ENCODE measurements around the gene VWA8. TPM values are rescaled to one million over a fixed set of nuclear protein-coding genes. Genes with fewer than 3 reads are reported as not detected.

Gene VWA8
- polyA plus RNA-seq, 1 donor (not counting 4 experiments of a cell fraction or from before 2014, with no cell fraction given): 17.8 TPM

GRCh38 chr13:41615528-41615855 lies 345.4 kb downstream of the VWA8 start:
- H3K27me3 ChIP-seq (ENCODE audit: control insufficient read depth, extremely low read depth, insufficient read depth, low read length): no peaks in the 10 kb centered on the region
- H3K79me2 ChIP-seq (ENCODE audit: control insufficient read depth, insufficient read depth, low read length): no peaks in the 10 kb centered on the region
- no peak overlapping the region for H3K4me3 ChIP-seq (ENCODE audit: control insufficient read depth in 2 of 3, extremely low read depth in 1 of 3, insufficient read depth in 2 of 3, low read depth in 1 of 3, low read length in 3 of 3)
- TF ChIP-seq CTCF (optimal IDR thresholded peaks at IDR 0.05 in 1 of 3, IDR thresholded peaks at IDR 0.05 in 1 of 3, conservative IDR thresholded peaks at IDR 0.05 in 1 of 3; ENCODE audit: extremely low read depth in 1 of 3, insufficient read depth in 2 of 3, low read length in 3 of 3) (no peak), EZH2 (IDR thresholded peaks at IDR 0.05; ENCODE audit: low read length) (no peak)
- H3K9me3 ChIP-seq (ENCODE audit: control insufficient read depth, low read depth, low read length): no peaks in the 10 kb centered on the region
- H3K4me1 ChIP-seq (ENCODE audit: control insufficient read depth, extremely low read depth, insufficient read depth, low read length): peaks cover 22% of the 10 kb centered on the region
- peaks cover 5 to 17% of the 10 kb centered on the region in 2 experiments for H3K36me3 ChIP-seq (ENCODE audit: control insufficient read depth in 2 of 2, extremely low read depth in 1 of 2, insufficient read depth in 2 of 2, low read length in 2 of 2)
- FAIRE-seq (no peak), DNase-seq (ENCODE audit: low read depth, low spot score) (no peak)
- no peak overlapping the region for H2AFZ ChIP-seq (ENCODE audit: control insufficient read depth, low read length)
- no peak overlapping the region for H3K4me2 ChIP-seq (ENCODE audit: control insufficient read depth, extremely low read depth, insufficient read depth, low read depth, low read length)
- H3K9ac ChIP-seq (ENCODE audit: control insufficient read depth, extremely low read depth, insufficient read depth, low read length): no peak overlapping the region
- H3K9me1 ChIP-seq (ENCODE audit: control insufficient read depth, extremely low read depth, insufficient read depth, low read length): peaks cover 4% of the 10 kb centered on the region
- H3K27ac ChIP-seq (ENCODE audit: control insufficient read depth, insufficient read depth, low read length): no peak overlapping the region
- H4K20me1 ChIP-seq (ENCODE audit: control insufficient read depth, extremely low read depth, insufficient read depth, low read length): no peaks in the 10 kb centered on the region
- dilution Hi-C loops (cut with MboI; ENCODE audit: extremely low pct_ligation_motif_present, low sequenced_read_pairs): no loop called here

- no peak for TF ChIP-seq CTCF (optimal IDR thresholded peaks at IDR 0.05 in 1 of 3, IDR thresholded peaks at IDR 0.05 in 1 of 3, conservative IDR thresholded peaks at IDR 0.05 in 1 of 3; ENCODE audit: extremely low read depth in 1 of 3, insufficient read depth in 2 of 3, low read length in 3 of 3)
- no peak for TF ChIP-seq EZH2 (IDR thresholded peaks at IDR 0.05; ENCODE audit: low read length)
- H3K27me3 ChIP-seq (ENCODE audit: control insufficient read depth, extremely low read depth, insufficient read depth, low read length): no peaks in the 10 kb centered on the region
- H4K20me1 ChIP-seq (ENCODE audit: control insufficient read depth, extremely low read depth, insufficient read depth, low read length): no peaks in the 10 kb centered on the region
- FAIRE-seq (no peak), DNase-seq (ENCODE audit: low read depth, low spot score) (no peak)
- no peak overlapping the region for H3K4me2 ChIP-seq (ENCODE audit: control insufficient read depth, extremely low read depth, insufficient read depth, low read depth, low read length)
- peaks cover 5 to 17% of the 10 kb centered on the region in 2 experiments for H3K36me3 ChIP-seq (ENCODE audit: control insufficient read depth in 2 of 2, extremely low read depth in 1 of 2, insufficient read depth in 2 of 2, low read length in 2 of 2)
- H3K4me3 ChIP-seq (ENCODE audit: control insufficient read depth in 2 of 3, extremely low read depth in 1 of 3, insufficient read depth in 2 of 3, low read depth in 1 of 3, low read length in 3 of 3): no peak overlapping the region
- H2AFZ ChIP-seq (ENCODE audit: control insufficient read depth, low read length): no peak overlapping the region
- no peaks in the 10 kb centered on the region for H3K9me3 ChIP-seq (ENCODE audit: control insufficient read depth, low read depth, low read length)
- H3K79me2 ChIP-seq (ENCODE audit: control insufficient read depth, insufficient read depth, low read length): no peaks in the 10 kb centered on the region
- H3K9ac ChIP-seq (ENCODE audit: control insufficient read depth, extremely low read depth, insufficient read depth, low read length): no peak overlapping the region
- peaks cover 4% of the 10 kb centered on the region for H3K9me1 ChIP-seq (ENCODE audit: control insufficient read depth, extremely low read depth, insufficient read depth, low read length)
- no peak overlapping the region for H3K27ac ChIP-seq (ENCODE audit: control insufficient read depth, insufficient read depth, low read length)
- peaks cover 27% of the 10 kb centered on the region for H3K4me1 ChIP-seq (ENCODE audit: control insufficient read depth, extremely low read depth, insufficient read depth, low read length)
- dilution Hi-C loops (cut with MboI; ENCODE audit: extremely low pct_ligation_motif_present, low sequenced_read_pairs): no loop called here
Measured at GRCh38 chr13:41614671-41615527, 346.0 kb downstream of the VWA8 start.
